ENCODE results near the gene P4HA3.

The P4HA3 gene

DNA sequence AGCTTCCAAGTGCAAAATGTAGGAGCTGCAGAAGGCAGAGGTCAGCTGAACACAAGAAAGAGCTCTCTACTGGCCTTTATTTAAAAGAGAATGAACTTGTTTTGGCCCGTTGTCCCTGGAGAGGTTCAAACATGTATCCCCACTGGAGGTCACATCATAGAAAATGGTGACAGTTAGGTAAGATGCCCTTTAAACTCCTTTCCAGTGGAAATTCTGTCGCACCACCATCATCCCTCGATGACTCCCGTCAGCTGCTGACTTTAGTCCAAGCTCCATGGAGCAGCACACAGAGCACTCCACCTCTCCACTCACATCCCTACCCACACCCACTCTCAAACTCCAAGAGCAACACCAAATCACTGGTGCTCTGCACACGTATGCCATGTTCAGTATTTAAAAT, 15.2 kb upstream of the P4HA3 start:
- no peak for DNase-seq (ENCODE audit: low read depth)
- H3K4me3 ChIP-seq (ENCODE audit: low read length): no peak overlapping the region
- TF ChIP-seq, protein P1, sequence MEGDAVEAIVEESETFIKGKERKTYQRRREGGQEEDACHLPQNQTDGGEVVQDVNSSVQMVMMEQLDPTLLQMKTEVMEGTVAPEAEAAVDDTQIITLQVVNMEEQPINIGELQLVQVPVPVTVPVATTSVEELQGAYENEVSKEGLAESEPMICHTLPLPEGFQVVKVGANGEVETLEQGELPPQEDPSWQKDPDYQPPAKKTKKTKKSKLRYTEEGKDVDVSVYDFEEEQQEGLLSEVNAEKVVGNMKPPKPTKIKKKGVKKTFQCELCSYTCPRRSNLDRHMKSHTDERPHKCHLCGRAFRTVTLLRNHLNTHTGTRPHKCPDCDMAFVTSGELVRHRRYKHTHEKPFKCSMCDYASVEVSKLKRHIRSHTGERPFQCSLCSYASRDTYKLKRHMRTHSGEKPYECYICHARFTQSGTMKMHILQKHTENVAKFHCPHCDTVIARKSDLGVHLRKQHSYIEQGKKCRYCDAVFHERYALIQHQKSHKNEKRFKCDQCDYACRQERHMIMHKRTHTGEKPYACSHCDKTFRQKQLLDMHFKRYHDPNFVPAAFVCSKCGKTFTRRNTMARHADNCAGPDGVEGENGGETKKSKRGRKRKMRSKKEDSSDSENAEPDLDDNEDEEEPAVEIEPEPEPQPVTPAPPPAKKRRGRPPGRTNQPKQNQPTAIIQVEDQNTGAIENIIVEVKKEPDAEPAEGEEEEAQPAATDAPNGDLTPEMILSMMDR (conservative IDR thresholded peaks at IDR 0.05; ENCODE audit: low read length): no peak

DNA sequence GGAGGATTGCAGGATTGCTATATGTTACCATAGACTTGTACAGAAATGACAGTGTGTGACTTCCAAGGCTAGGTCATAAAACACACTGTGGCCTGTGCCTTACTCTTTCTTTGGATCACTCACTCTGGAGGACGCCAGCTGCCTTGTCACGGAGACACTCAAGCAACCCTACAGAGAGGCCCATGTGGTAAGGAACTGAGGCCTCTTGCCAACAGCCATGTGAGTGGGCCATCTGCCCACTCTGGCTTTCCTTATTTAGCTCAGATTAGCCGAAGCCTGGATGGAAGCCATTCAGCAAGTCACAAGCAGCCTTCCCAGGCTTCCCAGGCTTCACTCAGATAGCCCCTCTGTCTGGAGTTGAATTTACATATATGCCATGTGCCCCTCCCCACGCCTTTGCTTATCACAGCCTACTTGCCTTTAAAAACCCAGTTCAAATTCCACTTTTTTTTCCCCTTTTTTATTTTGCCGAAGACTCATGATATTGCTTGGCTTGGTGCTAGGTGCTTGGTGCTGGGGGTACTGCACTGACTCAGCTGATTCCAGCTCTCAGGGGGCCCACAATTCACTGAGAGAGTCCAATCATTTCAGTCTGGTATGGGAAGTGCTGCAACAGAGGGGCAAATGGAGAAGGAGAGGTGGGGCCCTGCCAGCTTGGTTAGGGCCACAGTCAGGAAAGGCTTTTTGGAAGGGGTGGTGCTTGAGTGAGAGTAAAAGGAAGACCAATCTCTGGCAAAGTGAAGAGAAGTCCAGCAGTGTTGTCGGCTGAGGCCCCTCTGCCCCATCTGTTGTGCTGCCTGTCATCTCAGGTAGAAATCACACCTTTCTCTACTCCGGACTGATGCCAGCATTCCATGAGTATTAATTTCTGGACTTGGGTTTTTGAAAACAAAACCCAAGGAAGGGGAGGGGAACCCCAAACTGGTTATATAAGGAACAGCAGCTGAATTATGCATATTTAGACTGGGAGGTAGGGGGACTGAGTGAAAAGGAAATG, 14.5 kb upstream of the P4HA3 start:
- peak; percentile 97 for DNase-seq (ENCODE audit: low read depth)
- H3K4me3 ChIP-seq (ENCODE audit: low read length): no peak overlapping the region
- TF ChIP-seq, protein P1 (conservative IDR thresholded peaks at IDR 0.05; ENCODE audit: low read length): no peak

DNA sequence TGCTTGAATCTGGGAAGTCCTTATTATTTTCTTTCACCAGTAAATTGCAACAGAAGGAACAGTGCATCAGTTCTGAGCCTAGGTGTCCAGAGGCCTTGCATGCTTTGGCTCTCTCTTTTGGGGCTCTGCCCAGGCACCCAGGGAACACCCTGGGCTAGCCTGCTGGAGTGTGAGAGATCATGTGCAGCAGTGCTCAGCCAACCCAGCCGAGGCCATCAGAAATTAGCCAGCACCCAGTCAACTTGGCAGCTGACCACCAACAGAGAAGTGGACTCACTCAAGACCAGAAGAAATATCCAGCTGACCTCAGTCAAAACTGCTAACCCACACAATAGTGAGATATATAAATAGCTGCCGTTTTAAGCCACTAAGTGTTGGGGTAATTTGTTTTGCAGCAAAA, 11.2 kb upstream of the P4HA3 start:
- TF ChIP-seq, protein P1 (conservative IDR thresholded peaks at IDR 0.05; ENCODE audit: low read length): no peak
- no peak overlapping the region for H3K4me3 ChIP-seq (ENCODE audit: low read length)
- DNase-seq (ENCODE audit: low read depth): peak; percentile 53

DNA sequence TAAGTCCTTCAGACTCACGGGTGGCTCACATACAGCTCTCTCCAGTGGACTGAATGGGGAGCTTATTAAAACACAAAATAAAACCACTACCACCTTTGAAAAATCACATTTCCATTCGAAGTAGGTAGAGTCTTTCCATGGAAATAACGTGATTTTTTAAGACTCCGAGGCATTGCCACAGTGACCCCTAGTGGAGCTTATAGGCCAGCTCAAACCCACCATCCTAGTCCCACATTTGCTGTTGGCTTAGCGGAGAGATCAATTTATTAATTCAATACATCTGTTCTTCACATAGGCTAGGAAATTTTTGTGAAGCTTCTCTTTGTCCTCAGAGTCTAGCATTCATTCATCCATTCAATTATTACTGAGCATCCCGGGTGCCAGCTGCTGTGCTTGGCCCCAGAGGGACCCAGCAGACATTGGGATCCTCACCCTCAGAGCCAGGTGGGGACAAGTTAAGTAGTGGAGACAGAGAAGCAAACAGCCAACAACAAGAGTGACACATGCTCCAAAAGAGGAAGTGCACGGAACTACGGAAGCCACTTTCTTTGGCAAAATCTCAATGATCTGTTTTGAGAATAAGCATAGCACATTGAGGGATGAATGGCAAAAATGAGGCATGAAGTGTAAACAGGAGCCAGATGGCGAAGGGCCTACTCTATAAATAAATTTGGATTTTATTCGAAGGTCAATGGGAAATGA, 10.2 kb upstream of the P4HA3 start:
- DNase-seq (ENCODE audit: low read depth): peak; percentile 71
- no peak overlapping the region for H3K4me3 ChIP-seq (ENCODE audit: low read length)
- TF ChIP-seq, protein P1 (conservative IDR thresholded peaks at IDR 0.05; ENCODE audit: low read length): peak; percentile 54

DNA sequence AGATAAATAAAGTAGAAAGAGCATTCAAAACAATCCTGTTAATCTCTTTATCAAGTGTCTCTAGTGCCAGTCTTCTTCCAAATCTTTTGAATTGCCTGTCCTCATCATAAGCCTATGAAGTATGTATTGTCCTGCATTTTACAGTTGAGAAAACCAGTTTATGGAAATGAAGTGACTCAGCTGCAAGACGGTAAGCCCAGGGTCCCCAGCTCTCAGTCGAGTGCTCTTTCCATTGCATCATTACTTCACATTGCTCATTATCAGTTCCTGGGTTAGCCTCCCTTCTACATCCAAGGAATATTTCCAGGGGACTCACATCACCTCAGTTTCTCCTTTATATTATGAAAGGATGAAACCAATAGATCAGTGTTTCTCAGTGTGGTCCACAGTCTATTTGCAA, 9.1 kb upstream of the P4HA3 start:
- no peak for DNase-seq (ENCODE audit: low read depth)
- no peak overlapping the region for H3K4me3 ChIP-seq (ENCODE audit: low read length)
- TF ChIP-seq, protein P1 (conservative IDR thresholded peaks at IDR 0.05; ENCODE audit: low read length): no peak

DNA sequence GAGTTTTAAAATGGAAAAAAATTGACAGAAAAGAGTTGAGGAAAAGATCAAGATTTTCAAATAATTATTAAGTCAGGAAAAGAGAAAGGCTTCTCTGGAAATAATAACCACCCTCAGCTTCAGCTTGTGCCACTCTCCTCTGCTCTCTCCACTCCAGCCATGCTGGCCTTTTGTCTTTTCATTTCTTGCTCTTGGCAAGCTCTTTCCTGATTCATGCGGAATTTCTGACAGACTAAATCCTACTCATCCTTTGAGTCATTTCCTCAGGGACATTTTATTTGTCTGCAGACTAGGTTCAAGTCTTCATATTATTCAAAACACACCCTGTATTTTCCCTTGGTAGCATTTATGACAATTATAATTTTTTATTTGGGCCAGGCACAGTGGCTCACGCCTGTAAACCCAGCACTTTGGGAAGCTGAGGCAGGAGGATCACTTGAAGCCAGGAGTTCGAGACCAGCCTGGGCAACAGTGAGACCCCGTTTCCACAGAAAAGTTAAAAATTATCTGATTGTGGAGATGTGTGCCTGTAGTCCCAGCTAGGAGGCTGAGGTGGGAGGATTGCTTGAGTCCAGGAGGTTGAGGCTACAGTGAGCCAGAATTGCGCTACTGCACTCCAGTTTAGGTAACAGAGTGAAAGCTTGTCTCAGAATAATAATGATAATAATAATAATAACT, 7.8 kb upstream of the P4HA3 start:
- DNase-seq (ENCODE audit: low read depth): peak; percentile 90
- no peak overlapping the region for H3K4me3 ChIP-seq (ENCODE audit: low read length)
- TF ChIP-seq, protein P1 (conservative IDR thresholded peaks at IDR 0.05; ENCODE audit: low read length): no peak

All from AG10803 (cell line).